Renal pelvis (tissue), 4 donors: ENCODE data around the gene EPAS1. TPM values are rescaled to one million over a fixed set of nuclear protein-coding genes. Genes with fewer than 3 reads are reported as not detected.

ENCODE experiments used
- DNase-seq: peaks from one replicate; pipeline ENCODE4 v3.0.0-alpha.2; 2013
- polyA plus RNA-seq, 3 donors: library from polyadenylated mRNA; unstranded; fragments of 120-200 nt; gene quantifications; one replicate each; pipeline ENCODE4 v1.2.1, GENCODE V29; 2013; ENCODE audit not compliant: insufficient read length in 3 of 3

The EPAS1 gene
- polyA plus RNA-seq, 3 donors = 35.5 to 48.6 (median 44.2) TPM

DNA sequence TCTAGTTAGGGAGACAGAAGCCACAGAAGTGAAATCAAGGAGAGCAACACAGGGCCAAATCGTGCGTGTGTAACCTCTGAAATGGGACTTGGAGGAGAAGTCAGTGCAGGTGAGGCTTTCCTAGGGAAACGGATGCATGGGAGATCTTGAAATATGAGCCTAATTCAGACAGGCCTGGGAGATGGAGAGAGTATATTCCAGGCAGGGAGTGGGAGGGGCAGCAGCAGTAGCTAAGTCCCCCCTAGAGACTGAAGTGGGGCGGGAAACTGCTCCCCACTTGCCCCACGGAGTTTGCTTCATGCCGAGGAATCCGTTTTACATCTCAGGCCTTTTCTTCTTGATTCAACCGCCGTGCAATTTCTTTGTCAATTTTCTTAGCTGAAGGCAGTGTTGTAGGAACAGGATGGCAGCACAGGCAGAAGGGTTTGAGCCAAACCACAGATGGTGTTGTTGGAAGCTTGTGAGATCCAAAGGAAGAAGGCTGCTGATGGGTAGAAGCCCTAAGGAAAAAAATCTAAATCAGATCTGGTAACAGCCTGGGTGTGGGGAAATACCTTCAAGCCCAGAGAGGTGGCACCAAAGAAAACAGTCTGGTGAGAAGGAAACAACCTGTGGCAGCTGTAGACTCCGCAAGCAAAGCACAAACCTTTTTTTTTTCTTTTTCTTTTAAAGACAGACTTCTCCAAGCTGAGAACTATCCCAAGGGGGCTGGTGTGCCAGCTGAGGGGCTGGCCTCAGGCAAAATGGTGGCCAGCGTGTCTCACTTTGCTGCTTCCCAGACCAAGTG, 40.2 kb downstream of the EPAS1 start:
- DNase-seq = no peak

GRCh38 chr2:46338674-46339073, 41.5 kb downstream of the EPAS1 start:
- DNase-seq = no peak

GRCh38 chr2:46339200-46339599, 42.0 kb downstream of the EPAS1 start:
- DNase-seq = no peak

DNA sequence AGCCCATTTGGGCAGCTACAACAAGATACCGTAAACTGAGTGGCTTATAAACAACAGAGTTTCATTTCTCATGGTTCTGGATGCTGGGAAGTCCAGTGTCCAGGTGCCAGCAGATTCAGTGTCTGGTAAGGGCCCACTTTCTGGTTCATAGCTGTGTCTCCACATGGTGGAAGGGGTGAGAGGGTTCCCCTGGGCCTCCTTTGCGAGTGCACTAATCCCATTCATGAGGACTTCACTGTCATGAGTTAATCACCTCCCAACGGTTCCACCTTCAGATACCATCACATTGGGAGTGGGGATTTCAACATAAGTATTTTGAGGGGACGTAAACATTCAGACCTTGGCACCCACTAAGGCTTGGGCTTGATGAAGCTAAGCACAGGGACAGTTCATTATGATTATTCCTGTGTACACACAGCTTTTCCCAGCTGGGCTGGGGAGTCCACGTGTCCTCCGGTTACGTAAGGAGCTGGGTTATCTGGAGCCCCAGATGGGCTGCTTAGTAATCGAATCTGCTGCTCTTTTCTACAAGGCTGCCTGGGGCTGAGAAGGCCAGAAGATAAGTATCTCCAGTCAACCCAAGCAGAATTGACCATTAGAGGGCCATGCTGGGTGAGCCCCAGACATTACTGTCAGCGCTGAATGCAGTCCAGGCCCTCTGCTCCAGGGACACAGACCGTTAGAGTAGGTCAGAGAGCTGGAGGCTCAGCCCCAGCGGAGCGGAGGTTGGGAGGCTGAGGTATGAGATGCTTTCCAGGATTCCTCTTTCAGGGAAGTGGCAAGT, 42.7 kb downstream of the EPAS1 start:
- DNase-seq = no peak

DNA sequence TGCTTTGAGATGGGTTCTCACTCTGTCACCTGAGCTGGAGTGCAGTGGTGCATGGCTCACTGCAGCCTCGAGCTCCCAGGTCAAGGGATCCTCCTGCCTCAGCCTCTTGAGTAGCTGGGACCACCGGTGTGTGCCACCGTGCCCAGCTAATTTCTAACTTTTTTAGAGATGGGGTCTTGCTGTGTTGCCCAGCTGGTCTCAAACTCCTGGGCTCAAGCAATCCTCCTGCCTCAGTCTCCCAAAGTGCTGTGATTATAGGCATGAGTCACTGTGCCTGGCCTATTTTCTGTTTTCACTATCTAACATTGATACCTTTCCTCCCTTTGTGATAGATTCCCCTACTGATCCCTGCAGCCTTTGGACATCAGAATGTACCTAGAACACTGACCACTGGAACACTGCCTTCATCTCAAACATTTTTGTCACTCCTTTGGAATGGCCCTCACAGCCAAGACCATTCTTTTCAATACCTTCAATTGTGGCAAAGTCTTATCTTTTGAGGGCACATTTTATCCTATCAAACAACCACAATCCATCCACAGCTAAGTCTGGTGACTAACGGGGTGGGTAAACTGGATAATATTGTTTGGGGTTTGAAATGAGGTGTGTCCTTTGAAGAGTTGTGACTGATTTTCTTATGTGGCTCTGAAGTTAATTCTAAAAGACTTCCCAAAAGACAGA, 43.7 kb downstream of the EPAS1 start:
- DNase-seq = no peak

- no peak for DNase-seq
Observed at GRCh38 chr2:46342566-46343315, 45.5 kb downstream of the EPAS1 start.

- no peak for DNase-seq
Observed at GRCh38 chr2:46344706-46345105, 47.5 kb downstream of the EPAS1 start.

DNA sequence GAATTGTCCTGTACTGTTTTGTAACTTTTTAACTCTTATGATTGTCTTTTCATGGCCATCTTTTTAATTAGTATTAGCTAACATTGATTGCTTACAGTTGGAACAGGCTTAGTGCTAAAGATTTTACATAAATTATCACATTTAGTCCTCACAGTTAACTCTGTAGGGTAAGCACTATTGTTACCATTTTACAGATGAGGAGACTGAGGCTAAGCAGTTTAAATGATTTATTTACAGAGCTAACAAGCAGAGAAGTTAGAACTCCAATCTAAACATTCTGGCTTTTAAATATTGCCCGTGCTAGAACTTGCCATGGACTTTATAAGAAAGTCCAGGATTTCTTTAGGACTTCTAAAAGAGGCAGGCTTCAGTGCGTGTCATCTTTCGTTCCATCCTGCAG, 48.6 kb downstream of the EPAS1 start:
- no peak for DNase-seq

GRCh38 chr2:46346719-46347118, 49.5 kb downstream of the EPAS1 start:
- DNase-seq = no peak

GRCh38 chr2:46347648-46348280, 50.6 kb downstream of the EPAS1 start:
- DNase-seq = no peak

DNA sequence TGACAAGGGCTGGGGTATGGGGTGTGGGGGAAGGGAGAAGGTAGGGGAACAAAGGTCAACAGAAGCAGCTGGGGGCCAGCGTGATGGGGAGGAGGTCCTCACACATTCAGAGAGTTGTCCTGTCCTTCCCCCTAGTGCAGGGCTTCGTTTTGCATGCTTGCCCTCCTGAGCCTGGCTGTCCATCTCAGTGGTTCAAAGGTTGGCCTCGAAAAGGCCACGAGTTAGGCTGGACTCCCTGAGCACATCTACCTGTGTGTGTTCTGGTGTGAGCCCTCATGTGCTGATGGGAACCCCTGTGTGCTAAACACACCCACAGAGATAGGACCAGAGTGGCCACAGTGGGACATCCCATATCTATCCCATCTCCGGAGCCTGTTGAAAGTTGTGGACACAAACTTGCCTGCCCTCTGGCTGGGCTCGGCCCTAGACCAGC, 51.9 kb downstream of the EPAS1 start:
- DNase-seq = no peak

GRCh38 chr2:46350029-46350689, 53.0 kb downstream of the EPAS1 start:
- DNase-seq = no peak

- DNase-seq = no peak
Observed at GRCh38 chr2:46351098-46351749, 54.0 kb downstream of the EPAS1 start.

GRCh38 chr2:46351750-46352138, 54.5 kb downstream of the EPAS1 start:
- no peak for DNase-seq

GRCh38 chr2:46352621-46353020, 55.4 kb downstream of the EPAS1 start:
- DNase-seq = no peak

GRCh38 chr2:46353509-46353908, 56.3 kb downstream of the EPAS1 start:
- no peak for DNase-seq

DNA sequence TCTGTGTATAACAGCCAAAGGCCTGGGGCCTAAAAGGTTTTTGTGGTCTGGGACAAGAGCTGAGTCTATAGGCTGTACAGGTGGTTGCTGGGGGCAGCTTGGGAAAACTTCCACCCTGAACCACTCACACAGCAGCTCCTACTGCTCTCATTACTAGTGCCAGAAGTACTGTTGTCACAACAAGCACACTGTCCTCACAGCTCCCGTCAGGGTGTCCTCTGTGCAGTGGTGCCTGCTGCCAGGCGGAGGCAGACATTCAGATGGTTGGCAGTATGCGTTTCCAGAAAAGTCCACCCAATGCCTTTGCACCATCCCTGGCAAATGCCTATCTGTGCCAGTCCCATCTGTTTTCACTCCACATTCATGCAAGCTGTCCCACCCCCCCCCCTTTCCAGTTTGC, 58.5 kb downstream of the EPAS1 start:
- no peak for DNase-seq

- no peak for DNase-seq
Observed at GRCh38 chr2:46356991-46357390, 59.8 kb downstream of the EPAS1 start.

DNA sequence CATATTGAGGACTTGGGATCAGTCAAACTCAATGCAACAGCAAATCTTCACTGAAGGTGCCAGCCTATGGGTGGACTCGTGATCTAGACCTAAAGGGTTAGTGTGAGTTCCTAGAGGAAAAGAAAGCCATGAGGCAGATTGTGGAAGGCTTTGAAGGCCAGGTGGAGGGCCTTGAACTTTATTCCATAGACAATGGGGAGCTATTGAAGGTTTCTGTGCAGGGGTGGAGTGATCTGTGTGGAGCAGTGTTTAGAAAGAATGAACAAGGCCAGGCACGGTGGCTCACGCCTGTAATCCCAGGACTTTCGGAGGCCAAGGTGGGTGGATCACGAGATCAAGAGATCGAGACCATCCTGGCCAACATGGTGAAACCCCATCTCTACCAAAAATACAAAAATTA, 61.5 kb downstream of the EPAS1 start:
- no peak for DNase-seq

DNA sequence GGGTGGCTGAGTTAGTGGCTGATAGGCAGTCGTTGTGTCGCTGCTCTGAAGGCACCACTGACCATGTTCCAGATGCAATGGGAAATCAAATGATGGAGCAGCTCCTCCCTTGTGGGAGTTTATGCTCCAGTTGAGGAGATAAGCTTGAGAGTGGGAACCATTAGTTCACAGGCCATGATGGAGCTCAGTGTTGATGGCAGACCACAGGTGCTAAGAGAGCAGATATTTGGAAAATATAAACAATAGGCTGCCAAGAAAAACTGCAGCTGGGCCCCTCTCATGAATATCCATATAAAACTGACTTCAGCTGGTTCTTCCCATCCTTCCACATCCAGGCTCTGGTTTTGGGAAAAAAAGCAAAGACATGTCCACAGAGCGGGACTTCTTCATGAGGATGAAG, 63.1 kb downstream of the EPAS1 start:
- DNase-seq = no peak
